HG03469 (cell line): ENCODE results near the gene ATP5IF1.

Experiments used
- ATAC-seq: cut with Tn5 transposase; IDR thresholded peaks from one replicate; pipeline ENCODE4 v1.9.1; 2021; ENCODE audit warnings: mild to moderate bottlenecking, moderate library complexity, moderate number of reproducible peaks; ENCODE audit not compliant: unreplicated experiment

ATP5IF1 gene

GRCh38 chr1:28236656-28237322 lies 865 bp downstream of the ATP5IF1 start:
- no peak for ATAC-seq

DNA sequence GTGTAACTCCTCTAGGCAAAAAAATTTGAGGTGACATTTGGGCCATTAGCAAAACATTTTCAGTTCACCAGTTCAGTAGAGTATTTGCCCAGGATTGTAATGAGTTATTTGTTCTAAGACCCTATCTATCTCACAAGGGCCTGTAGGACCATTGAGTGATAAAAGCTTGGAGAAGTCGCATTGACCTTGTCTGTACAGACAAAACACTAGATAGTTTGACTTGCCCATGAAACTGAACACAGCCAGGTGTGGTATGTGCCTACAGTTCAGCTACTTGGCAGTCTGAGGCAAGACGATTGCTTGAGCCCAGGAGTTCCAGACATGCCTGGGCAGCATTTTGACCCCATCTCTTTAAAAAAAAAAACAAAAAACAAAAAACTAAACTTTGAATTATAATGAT lies 3.1 kb downstream of the ATP5IF1 start:
- no peak for ATAC-seq

DNA sequence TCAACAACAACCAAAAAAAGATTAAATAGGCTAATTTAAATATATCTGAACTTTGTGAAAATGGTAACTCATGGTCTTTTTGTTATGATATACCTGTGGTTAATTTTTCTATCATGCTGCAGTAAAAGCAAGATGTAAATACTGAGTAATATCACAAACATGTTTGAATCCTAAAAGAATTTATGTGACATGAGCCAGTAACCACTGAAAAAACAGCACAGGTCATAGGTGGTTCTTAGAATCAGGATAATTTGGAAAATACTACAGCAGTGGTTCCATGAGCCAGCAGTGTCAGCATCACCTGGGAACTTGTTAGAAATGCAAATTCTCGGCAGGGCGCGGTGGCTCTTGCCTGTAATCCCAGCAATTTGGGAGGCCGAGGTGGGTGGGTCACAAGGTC lies 4.1 kb downstream of the ATP5IF1 start:
- ATAC-seq, result no peak

DNA sequence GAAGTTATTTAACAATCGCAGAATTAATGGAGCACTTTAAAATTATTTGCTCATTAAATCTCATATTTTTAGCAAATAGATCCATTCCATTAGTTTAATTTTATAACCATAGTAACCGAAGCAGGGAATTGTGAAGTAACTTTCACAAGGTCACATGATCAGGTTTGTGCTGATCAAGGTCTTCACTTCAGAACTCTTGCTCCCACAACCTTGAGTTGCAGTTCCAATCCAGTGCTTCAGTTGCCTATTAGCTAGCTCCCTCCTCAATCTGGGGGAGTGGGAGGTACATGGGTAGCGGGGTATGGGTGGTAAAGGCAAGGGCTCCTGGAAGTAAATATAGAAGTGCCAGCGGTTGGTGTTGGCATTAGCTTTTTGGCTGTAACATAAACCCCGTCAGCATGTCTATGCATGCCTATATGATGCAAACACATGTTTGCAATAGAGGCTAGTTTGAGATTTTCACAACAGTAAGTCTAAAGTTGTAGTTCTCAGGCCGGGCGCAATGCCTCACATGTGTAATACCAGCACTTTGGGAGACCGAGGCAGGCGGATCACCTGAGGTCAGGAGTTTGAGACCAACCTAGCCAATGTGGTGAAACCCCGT lies 5.8 kb downstream of the ATP5IF1 start:
- ATAC-seq, result no peak

GRCh38 chr1:28243685-28244311 lies 7.9 kb downstream of the ATP5IF1 start:
- ATAC-seq, result no peak

GRCh38 chr1:28244549-28245251 lies 8.8 kb downstream of the ATP5IF1 start:
- ATAC-seq, result no peak

GRCh38 chr1:28246427-28246832 lies 10.5 kb downstream of the ATP5IF1 start:
- no peak for ATAC-seq

GRCh38 chr1:28247612-28248272 lies 11.8 kb downstream of the ATP5IF1 start:
- no peak for ATAC-seq

GRCh38 chr1:28248273-28249012 lies 12.5 kb downstream of the ATP5IF1 start:
- ATAC-seq, result no peak

DNA sequence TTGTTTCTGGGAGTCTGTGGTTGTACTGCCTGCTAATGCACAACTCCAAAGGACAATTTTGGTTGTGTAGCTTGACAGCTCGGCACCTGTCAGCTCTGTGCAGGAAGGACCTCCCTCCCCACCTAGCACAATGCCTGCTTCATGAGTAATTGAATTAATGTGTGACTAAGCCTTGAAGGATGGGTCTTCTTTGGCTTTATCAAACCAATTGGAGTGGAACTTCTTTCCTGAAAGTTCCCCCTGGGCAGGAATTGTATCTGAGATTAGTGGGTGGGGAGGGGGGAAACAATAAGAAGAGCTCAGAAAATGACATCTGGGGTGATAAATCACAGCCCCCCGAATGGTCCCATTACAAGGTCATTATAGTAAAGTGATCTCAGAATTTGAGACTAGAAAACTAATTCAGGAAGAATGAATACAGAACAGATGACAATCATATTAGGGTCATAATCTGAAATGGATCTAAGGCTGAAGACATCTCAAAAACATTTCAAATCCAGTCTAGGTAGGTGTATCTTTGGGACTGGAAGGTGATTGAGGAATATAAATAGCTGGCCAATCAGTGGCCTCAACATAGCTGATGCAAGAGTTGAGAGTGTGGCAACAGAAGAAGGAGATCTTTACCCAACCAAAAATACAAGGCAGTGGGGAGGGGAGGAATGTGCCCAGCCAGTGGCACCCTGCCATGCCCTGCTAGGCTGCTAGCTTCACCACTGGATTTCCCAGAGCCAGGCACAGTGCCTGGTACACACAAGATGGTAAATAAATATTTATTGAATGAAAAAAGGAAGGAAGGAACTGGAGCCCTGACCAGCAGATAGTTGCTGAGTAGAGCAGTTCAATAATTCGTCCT lies 13.3 kb downstream of the ATP5IF1 start:
- ATAC-seq, result no peak

DNA sequence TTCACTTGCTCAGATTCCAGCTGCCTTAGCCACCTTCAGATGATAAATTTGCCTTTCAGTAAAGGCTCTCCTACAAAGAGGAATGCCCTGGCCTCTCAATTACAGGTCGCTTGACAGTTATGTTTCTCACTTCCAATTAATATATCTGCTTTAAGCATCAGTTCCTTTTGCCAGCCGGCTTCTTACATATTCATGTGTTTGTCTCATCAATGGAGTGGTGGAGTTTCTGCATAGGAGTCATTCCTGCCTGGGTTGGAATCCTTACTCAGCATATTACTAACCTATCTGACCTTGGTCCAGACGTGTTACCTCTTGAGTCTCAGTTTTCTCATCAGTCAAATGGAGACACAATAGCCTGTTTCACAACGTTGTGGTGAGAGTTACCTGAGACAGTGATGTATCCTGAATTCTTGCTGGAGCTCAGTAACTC lies 14.0 kb downstream of the ATP5IF1 start:
- no peak for ATAC-seq

DNA sequence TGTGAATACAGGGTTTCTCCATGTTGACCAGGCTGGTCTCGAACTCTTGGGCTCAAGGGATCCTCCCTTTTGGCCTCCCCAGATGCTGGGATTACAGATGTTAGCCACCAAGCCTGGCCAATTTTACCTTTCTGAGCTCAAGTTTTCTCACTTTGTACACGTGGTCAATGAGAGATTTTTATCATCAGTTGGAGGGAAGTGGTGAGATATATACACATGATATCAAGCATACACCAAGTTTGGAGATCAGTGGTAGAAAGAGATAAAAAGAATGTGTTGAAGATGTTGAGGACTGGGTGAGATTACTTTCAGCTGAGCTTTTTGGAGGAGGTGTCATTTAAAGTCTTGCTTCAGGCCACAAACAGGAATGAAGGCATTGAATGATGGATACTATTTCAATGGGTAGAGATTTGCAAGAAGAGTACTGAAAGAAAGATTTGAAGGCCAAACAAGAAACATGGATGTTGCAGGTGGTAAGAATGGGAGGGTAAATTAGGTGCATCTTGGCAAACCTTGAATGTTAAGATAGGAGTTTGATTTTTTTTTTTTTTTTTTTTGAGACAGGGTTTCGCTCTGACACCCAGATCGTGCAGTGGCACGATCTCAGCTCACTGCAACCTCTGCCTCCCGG lies 20.4 kb downstream of the ATP5IF1 start:
- no peak for ATAC-seq

GRCh38 chr1:28257736-28258135 lies 21.8 kb downstream of the ATP5IF1 start:
- no peak for ATAC-seq

DNA sequence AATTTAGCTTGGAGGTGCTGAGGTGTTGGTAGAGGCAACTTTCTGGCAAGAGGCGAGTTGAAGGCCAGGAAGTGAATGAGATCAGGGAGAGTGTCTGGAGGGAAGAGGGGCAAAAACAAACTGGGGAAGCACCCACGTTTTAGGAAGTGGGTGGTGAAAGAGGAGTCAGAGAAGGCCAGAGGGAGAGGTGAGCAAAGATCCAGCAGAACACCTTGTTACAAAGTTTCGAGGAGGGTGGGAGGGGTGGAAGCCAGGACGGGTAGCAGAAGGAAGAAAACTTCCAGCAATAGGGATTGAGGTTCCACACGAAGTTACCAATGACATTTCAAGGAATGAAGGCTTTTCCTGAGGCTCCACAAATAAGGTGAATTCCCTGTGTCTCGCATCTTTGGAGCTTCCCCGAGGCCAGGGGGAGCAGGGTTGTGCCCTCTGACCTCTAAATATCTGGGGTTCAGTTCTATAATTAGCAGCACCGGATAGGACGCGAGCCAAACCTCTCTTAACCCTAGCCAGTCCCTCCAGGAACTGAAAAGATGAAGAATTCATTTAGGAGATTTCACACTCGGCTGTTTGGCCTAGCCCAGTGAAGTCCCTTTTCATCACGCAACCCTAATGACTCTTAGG lies 22.8 kb downstream of the ATP5IF1 start:
- no peak for ATAC-seq

DNA sequence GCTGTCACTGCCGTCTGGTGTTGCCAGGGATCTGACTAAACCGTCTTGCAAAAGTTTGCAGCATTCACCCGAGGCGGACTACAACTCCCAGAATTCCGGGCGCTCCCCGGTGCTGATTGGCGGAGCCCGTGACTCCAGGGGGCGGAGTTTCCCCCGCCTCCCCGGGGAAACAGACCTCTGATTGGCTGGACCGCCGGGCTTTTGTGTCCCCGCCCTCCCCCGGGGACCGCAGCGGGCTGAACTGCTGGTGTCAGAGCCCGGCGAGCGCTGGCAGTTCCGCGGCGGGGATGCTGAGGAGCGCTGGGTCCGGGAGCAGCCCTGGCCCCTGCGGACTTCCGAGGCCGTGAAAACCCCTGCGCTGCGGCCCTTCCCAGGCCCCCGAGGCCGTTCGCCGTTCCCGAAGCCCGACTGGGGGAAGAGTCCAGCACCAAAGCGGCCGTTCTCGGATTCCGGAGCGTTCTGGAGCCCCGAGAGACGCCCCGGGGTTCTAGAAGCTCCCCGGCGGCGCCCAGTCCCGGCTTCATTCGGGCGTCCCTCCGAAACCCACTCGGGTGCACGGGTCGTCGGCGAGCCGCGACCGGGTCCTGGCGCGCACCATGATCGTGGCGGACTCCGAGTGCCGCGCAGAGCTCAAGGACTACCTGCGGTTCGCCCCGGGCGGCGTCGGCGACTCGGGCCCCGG lies 23.5 kb downstream of the ATP5IF1 start, which contains the start of gene SESN2:
SESN2 (plus strand) TSS at position 267 of the 682 bp plus-strand sequence; CDS start at position 597, 330 bp downstream.
- ATAC-seq, result peak; percentile 87

DNA sequence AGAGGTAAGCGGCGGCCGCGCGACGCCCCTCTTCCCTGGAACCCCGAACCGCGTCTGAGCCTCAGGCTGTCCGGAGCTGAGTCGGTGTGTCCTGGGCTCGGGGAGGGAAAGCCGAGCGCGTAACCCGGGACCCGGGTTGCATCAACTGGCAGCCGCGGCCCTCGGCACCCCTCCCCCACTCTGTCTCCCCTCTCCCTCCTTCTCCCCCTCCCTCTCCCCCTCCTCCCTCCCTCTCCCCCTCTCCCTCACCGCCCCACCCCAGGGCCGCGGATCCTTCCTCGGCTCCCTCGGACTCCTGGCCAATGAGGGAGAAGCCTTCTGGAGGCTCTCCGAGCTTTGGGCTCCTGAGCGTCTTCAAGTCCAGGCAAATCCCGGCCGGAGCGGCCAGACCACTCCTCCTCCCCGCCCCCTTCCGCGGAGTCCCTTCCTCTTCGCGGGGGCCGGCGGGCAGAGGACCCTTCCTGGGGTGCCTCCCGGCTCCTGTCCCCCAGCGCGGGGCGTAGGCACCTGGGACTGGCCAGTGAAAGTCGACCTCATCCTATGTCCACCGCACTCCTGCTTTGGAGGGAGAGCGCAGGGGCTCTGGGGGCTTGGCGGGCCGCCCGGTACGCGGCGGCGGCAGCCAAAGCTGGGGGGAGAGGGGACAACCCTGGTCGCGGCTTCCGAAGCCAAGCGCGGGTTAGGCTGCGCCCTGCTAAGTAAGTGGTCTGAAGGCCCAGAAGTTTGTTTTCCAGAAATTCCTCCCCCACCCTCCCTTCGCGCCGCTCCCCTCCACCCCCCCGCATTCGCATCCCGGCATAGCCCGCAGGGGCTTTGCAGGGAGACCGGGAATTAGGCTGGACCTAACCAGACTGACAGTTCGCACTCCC lies 24.2 kb downstream of the ATP5IF1 start:
- no peak for ATAC-seq

DNA sequence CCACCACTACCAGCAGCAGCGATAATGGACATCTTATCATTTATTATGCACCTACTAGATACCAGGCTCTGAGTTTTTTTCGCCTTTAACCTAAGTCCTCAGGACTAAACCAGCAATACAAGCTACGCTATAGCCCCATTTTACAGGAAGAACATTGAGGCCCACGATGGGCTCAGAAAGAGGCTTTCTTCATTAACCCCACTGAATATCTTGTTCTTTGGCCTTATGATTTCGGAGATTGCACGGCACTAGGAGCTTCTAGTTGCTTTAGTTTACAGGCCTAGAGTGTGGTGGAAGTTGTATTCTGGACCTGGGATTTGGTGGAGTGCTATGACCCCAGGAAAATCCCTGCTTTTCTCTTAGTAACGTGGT lies 24.9 kb downstream of the ATP5IF1 start:
- no peak for ATAC-seq
